CD14-positive monocyte (primary cell): Measurements from ENCODE around the gene CSNK1D. TPM values are rescaled to one million over a fixed set of nuclear protein-coding genes. Genes with fewer than 3 reads are reported as not detected.

Experiments used
- DNase-seq, 3 donors: peaks; one replicate each; pipeline ENCODE4 v3.0.0-alpha.2; 2011 to 2022
- H2AFZ ChIP-seq: 2 replicates; pipeline ENCODE4 v1.6.0; 2012; ENCODE audit warnings: mild to moderate bottlenecking, low read depth, low read length, inconsistent platforms; ENCODE audit not compliant: insufficient read depth, poor library complexity, severe bottlenecking
- H3K27ac ChIP-seq, 2 donors: 1 replicate in 1 of 2; 2 replicates in 1 of 2; pipeline ENCODE4 v1.5.1; 2012 to 2013; ENCODE audit warnings: low read length in 2 of 2, control low read depth in 1 of 2, inconsistent platforms in 1 of 2, low read depth in 1 of 2, mild to moderate bottlenecking in 1 of 2
- H3K27me3 ChIP-seq, 2 donors: one replicate each; pipeline versions ENCODE4 v1.6.0 to v1.6.1; 2011 to 2013; ENCODE audit warnings: low read length in 2 of 2; ENCODE audit not compliant: control insufficient read depth in 2 of 2, insufficient read depth in 2 of 2
- H3K36me3 ChIP-seq, 2 donors: replicated peaks in 1 of 2; 1 replicate in 1 of 2; 2 replicates in 1 of 2; pipeline versions ENCODE4 v1.5.1 to v1.6.1; 2012 to 2013; ENCODE audit warnings: low read length in 2 of 2, control low read depth in 1 of 2, inconsistent platforms in 1 of 2, mild to moderate bottlenecking in 1 of 2; ENCODE audit not compliant: insufficient read depth in 2 of 2, control insufficient read depth in 1 of 2
- H3K4me1 ChIP-seq, 2 donors: 1 replicate in 1 of 2; 2 replicates in 1 of 2; pipeline versions ENCODE4 v1.5.1 to v1.6.1; 2012 to 2013; ENCODE audit warnings: low read length in 2 of 2, control low read depth in 1 of 2, inconsistent platforms in 1 of 2, mild to moderate bottlenecking in 1 of 2, moderate library complexity in 1 of 2; ENCODE audit not compliant: insufficient read depth in 2 of 2, control insufficient read depth in 1 of 2
- H3K4me2 ChIP-seq: replicated peaks from 2 replicates; pipeline ENCODE3; 2012; ENCODE audit warnings: low read length, moderate library complexity, mild to moderate bottlenecking; ENCODE audit not compliant: poor library complexity, severe bottlenecking; ENCODE audit errors: extremely low read depth
- H3K4me3 ChIP-seq, 3 experiments: fragments of 200-600 bp in 1 of 3; sonication (generic) in 1 of 3; replicated peaks in 1 of 3; 1 replicate in 2 of 3; 2 replicates in 1 of 3; pipeline ENCODE4 v1.5.1; 2011 to 2013; ENCODE audit warnings: low read length in 3 of 3, mild to moderate bottlenecking in 3 of 3, control low read depth in 2 of 3, low read depth in 2 of 3, inconsistent platforms in 1 of 3, moderate library complexity in 1 of 3
- H3K79me2 ChIP-seq: 2 replicates; pipeline ENCODE4 v1.6.0; 2012; ENCODE audit warnings: mild to moderate bottlenecking, control low read depth, inconsistent platforms, low read length, moderate library complexity; ENCODE audit not compliant: insufficient read depth
- H3K9ac ChIP-seq: 2 replicates; pipeline ENCODE4 v1.6.0; 2017; ENCODE audit warnings: low read length, mild to moderate bottlenecking; ENCODE audit not compliant: insufficient read depth, poor library complexity, severe bottlenecking
- H3K9me3 ChIP-seq, 2 donors: replicated peaks in 1 of 2; 1 replicate in 1 of 2; 2 replicates in 1 of 2; pipeline versions ENCODE4 v1.5.1 to v1.6.1; 2012 to 2013; ENCODE audit warnings: low read length in 2 of 2, control low read depth in 1 of 2; ENCODE audit not compliant: control insufficient read depth in 1 of 2, insufficient read depth in 1 of 2
- H4K20me1 ChIP-seq: 2 replicates; pipeline ENCODE4 v1.6.0; 2012; ENCODE audit warnings: mild to moderate bottlenecking, low read length, control low read depth, moderate library complexity; ENCODE audit not compliant: insufficient read depth
- H3K27ac Mint-ChIP-seq, 7 donors: one replicate each; pipeline ENCODE4 v1.8.0; 2020; ENCODE audit warnings: mild to moderate bottlenecking in 7 of 7, mixed read lengths in 7 of 7, moderate library complexity in 6 of 7, inconsistent platforms in 2 of 7
- H3K27me3 Mint-ChIP-seq, 3 donors: one replicate each; pipeline ENCODE4 v1.8.0; 2021 to 2022; ENCODE audit warnings: low read depth in 3 of 3, mild to moderate bottlenecking in 3 of 3, mixed read lengths in 3 of 3, moderate library complexity in 3 of 3, inconsistent platforms in 1 of 3
- H3K36me3 Mint-ChIP-seq, 2 donors: one replicate each; pipeline ENCODE4 v1.8.0; 2020; ENCODE audit warnings: mixed read lengths in 2 of 2, inconsistent platforms in 1 of 2, mild to moderate bottlenecking in 1 of 2
- H3K4me1 Mint-ChIP-seq: one replicate; pipeline ENCODE4 v1.8.0; 2020; ENCODE audit warnings: mild to moderate bottlenecking, mixed read lengths
- H3K4me3 Mint-ChIP-seq, 2 donors: one replicate each; pipeline ENCODE4 v1.8.0; 2020; ENCODE audit warnings: mild to moderate bottlenecking in 2 of 2, mixed read lengths in 2 of 2, moderate library complexity in 1 of 2
- H3K9me3 Mint-ChIP-seq, 7 donors: one replicate each; pipeline ENCODE4 v1.8.0; 2020 to 2022; ENCODE audit warnings: mixed read lengths in 7 of 7, mild to moderate bottlenecking in 6 of 7, moderate library complexity in 6 of 7, inconsistent platforms in 2 of 7
- CTCF ChIP-seq: fragments of 200-600 bp; IDR thresholded peaks from one replicate; pipeline ENCODE4 v1.8.0; 2022; ENCODE audit warnings: antibody characterized with exemption, mild to moderate bottlenecking
- WGBS: methylation state at CpG from one replicate; pipeline ENCODE4 v1.1.5; 2013; ENCODE audit warnings: missing lambda C conversion rate; ENCODE audit not compliant: insufficient coverage; 5-methylcytosine and 5-hydroxymethylcytosine counted together
- intact Hi-C, 2 donors: fragments of 100-400 bp; cut with micrococcal nuclease; formaldehyde crosslinking; loops; one replicate each; pipeline versions ENCODE4 v1.15.0 to v1.15.1; 2023
- polyA plus RNA-seq, 3 donors: library from polyadenylated mRNA; depleted of rRNA in 1 of 3; unstranded in 2 of 3; stranded (reverse) in 1 of 3; fragments of 300-500 nt in 2 of 3; fragments of >200 nt in 1 of 3; fragmentation: Illumina TruSeq in 2 of 3; gene quantifications; 1 replicate in 2 of 3; 2 replicates in 1 of 3; pipeline ENCODE4 v1.2.3, GENCODE V29; 2012 to 2021

CSNK1D gene
- polyA plus RNA-seq, 3 donors, result 47.0 to 299 (median 60.9) TPM

DNA sequence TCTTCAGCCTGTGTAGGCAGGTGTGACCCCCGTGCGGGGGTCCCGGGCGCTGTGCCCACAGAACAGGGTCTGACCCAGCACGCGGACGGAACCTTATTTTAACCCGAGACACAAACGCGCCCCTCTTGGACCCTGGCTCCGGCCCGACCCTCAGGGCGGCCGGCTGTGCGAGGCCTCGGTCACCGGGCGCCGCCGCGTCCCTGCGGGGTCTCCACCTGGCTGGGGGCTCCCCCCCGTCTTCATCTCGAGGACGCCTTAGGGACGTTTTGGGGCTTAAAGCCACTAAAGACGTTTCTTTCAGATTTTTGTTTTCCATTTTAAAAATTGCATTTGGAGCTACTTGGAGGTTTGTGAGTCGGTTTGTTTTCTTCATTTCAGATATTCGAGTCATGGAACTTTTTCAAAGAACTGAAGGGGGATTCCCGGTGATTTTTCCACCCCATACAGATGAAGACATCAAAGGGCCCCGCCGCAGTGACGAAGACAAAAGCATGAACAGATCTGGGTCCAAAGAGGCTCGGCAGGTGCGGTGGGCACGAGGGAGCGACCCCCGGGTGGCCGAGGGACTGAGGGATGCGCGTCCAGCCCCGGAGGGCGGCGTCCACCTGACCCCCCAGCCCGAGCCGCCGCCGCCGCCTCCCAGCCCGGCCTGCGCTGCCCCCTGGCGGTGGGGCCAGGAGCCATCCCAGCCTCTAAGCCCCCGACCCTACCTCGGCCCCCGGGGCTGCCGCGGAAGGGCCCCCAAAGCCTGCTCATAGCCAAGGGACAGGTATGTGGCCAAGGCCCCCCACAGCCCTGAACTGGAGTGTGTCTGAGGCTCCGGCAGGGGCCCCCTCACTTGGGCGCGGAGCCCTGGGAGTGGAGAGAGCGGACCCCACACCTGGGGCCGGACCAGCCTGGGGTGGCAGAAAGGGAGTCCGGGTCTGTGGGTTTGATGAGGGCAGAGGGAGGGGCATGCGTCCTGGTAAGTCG is 47.7 kb upstream of the CSNK1D start:
- H3K79me2 ChIP-seq, result no peaks in the 10 kb centered on the region
- no peak overlapping the region for H3K4me3 ChIP-seq
- H3K9ac ChIP-seq, result no peak overlapping the region
- H3K36me3 ChIP-seq, result peaks cover 9 to 25% of the 10 kb centered on the region in 2 donors
- DNase-seq, result peak in 2 of 3 donors; percentile 29 to 50
- peak; percentile 98 for TF ChIP-seq CTCF
- H2AFZ ChIP-seq, result no peak overlapping the region
- peaks cover 0 to 15% of the 10 kb centered on the region in 2 donors for H3K9me3 ChIP-seq
- Mint-ChIP-seq H3K4me1 (peaks cover 6% of the 10 kb centered on the region), H3K27me3 (peaks cover 12 to 29% (median 13%) of the 10 kb centered on the region in 3 donors), H3K9me3 (peaks cover 0 to 5% (median 0%) of the 10 kb centered on the region in 7 donors), H3K4me3 (no peak overlapping the region), H3K27ac (peak overlapping the region in 1 of 7 donors; percentile 10), H3K36me3 (peaks cover 28 to 39% of the 10 kb centered on the region in 2 donors)
- peaks cover 2 to 10% of the 10 kb centered on the region in 2 donors for H3K4me1 ChIP-seq
- intact Hi-C loops, result loop anchor here (2.0 to 10.0 kb wide), 4 partner anchors 76 to 296 kb away; partner anchors contain the start of genes CENPX (in 1 of the 2) and LRRC45 (in 1 of the 2)
- 53% methylated on average over 48 of the region's 65 CpGs for WGBS
- no peak overlapping the region for H3K27ac ChIP-seq
- no peak overlapping the region for H3K4me2 ChIP-seq
- H4K20me1 ChIP-seq, result peaks cover 79% of the 10 kb centered on the region
- peaks cover 0 to 9% of the 10 kb centered on the region in 2 donors for H3K27me3 ChIP-seq

DNA sequence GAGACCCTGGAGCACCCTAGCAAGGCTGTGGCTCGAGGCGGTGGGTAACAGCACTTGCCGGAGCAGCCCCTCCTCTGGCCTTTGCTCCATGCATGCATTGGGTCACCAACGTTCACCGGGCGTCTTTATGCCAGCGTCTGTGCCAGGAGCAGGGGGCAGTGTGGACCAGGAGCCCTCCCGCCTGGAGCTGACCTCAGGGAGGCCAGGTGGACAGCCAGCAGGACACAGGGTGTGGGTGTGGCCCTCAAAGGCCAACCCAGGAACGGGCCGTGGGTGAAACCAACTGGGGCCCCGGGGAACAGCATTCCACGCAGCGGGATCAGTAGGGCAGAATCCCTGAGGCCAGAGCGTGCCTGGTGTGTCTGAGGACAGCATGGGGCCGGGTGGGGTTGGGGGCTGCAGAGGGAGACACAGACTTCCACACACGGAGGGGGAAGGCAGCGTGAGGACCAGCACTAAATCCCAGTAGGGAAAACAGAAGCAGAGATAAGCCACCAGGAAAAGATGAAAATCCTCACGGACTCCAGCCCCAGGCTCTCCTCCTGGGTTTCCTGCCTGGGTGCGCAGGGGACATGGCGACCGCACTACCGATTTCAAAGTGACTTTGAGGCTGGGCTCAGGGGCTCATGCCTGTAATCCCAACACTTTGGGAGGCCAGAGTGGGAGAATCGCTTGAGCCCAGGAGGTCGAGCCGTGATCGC is 46.8 kb upstream of the CSNK1D start:
- Histone ChIP-seq H3K79me2 (no peaks in the 10 kb centered on the region), H3K4me1 (peaks cover 11 to 20% of the 10 kb centered on the region in 2 donors), H3K27me3 (peaks cover 0 to 19% of the 10 kb centered on the region in 2 donors), H4K20me1 (peaks cover 78% of the 10 kb centered on the region), H3K9me3 (peaks cover 0 to 15% of the 10 kb centered on the region in 2 donors), H2AFZ (no peak overlapping the region), H3K36me3 (peaks cover 4 to 16% of the 10 kb centered on the region in 2 donors), H3K4me3 (no peak overlapping the region), H3K9ac (no peak overlapping the region), H3K27ac (no peak overlapping the region), H3K4me2 (no peak overlapping the region)
- Mint-ChIP-seq H3K4me3 (no peak overlapping the region), H3K4me1 (peaks cover 16% of the 10 kb centered on the region), H3K36me3 (peaks cover 23 to 30% of the 10 kb centered on the region in 2 donors), H3K27me3 (peaks cover 18 to 38% (median 23%) of the 10 kb centered on the region in 3 donors), H3K9me3 (peaks cover 0 to 5% (median 3%) of the 10 kb centered on the region in 7 donors), H3K27ac (no peak overlapping the region)
- intact Hi-C loops, result loop anchor here (2.0 to 10.0 kb wide), 4 partner anchors 75 to 295 kb away; partner anchors contain the start of genes CENPX (in 1 of the 2) and LRRC45 (in 1 of the 2)
- DNase-seq, result no peak
- TF ChIP-seq CTCF, result no peak
- WGBS, result 96% methylated on average over 21 of the region's 26 CpGs
